Measurements from ENCODE around the gene COL15A1.

COL15A1 gene

GRCh38 chr9:99062549-99062948, 118.8 kb downstream of the COL15A1 start:
- no peak for DNase-seq

- DNase-seq: no peak
Measured at GRCh38 chr9:99063522-99063921, 119.8 kb downstream of the COL15A1 start.

DNA sequence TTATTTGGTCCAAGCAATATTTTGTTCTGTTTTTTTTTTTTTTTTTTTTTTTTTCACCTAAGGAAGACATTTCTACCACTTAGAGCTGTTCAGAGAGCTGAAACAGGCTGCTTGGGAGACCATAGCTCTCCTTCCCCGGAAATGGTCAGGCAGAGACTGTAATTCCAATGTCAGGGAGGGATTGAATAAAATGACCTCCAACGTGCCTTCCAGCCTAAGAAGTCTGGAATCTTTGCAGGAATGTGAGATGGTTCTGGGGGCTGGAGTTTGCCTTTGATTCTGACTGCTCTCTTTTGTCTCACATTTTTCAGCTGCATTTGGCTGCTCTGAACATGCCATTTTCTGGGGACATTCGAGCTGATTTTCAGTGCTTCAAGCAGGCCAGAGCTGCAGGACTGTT, 122.9 kb downstream of the COL15A1 start:
- no peak for DNase-seq

GRCh38 chr9:99069075-99069474, 125.4 kb downstream of the COL15A1 start:
- no peak for DNase-seq

DNA sequence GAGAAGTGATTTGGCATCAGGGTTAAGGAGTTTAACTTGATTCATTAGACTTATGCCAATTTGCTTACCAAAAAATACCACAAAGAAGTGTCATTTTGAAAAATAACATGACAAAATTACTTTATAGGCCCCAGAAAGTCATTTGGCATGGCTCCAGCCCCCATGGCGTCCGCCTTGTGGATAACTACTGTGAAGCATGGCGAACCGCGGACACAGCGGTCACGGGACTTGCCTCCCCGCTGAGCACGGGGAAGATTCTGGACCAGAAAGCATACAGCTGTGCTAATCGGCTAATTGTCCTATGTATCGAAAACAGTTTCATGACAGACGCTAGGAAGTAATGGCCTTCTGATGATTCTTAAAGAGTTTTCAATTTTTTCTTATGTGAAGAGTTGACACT, 125.8 kb downstream of the COL15A1 start:
- DNase-seq: no peak

DNA sequence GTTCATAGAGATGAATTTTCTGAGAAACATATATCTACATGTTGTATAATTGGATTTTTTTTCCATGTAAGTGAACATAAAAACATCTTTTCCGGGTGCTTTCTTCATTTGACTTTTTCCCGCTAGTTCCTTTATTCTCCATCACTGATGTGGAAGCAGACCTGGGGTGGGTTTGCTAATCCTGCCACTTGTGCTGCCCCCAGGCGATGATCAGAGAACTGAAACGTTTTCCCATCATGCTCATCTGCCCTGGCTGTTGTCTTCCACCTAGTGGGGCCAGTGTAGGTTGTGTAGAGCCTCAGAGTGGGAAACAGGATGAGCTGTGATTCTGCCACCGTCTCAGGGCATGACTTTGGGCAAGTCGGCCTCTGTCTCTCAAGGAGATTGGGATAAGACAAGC, 127.0 kb downstream of the COL15A1 start:
- no peak for DNase-seq

- no peak for DNase-seq
Measured at GRCh38 chr9:99071313-99072039, 127.8 kb downstream of the COL15A1 start.

DNA sequence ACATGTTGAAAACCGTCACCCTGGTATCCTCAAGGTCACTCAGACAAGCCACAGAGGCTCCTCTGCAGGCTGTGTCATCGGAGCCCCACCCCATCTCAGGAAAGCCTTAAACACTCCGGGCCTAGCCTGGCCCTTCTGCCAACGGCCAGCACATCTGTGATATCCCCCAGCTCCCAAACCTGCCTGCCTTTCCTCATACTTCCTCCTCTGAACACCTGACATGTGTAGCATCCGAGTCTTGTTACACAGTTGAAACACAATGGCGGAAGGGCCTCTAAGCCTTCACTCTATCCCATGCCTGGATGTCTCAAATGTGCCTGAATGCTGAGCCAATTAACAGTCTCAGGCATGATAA, 128.3 kb downstream of the COL15A1 start:
- no peak for DNase-seq

DNA sequence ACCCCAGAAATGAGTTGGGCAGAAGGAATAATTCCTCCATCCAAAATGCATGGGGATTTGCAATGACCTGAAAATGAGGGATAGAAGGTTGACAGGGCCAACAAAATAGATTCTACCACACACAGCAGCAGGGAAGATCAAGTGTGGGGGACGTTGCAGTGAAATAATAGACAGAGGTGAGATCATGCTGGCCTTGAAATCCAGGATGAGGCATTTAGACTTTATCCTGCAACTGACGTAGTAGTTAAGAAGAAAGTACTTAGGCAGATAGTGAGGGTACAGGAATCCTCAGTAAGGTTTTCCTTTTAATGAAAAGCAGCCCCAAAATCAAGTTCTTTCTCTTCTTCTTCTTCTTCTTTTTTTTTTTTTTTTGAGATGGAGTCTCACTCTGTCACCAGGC, 129.6 kb downstream of the COL15A1 start:
- DNase-seq: no peak

GRCh38 chr9:99073985-99074901, 130.5 kb downstream of the COL15A1 start:
- no peak for DNase-seq

DNA sequence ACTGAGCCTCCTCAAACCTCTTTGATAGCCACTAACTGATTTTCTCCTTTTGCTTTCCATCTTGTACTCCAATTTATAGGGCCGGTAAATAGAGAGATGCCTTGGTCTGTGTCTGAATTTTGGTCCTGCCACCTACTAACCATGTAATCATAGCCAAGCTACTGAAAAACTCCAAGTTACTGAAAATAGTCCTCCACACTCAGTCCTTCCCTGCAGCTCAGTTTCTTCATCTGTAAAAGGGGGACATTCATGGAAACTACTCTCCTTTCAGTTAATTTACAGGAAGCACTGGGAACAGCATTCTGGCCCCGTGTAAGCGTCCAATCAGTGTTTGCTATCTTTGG, 131.2 kb downstream of the COL15A1 start:
- DNase-seq: no peak

DNA sequence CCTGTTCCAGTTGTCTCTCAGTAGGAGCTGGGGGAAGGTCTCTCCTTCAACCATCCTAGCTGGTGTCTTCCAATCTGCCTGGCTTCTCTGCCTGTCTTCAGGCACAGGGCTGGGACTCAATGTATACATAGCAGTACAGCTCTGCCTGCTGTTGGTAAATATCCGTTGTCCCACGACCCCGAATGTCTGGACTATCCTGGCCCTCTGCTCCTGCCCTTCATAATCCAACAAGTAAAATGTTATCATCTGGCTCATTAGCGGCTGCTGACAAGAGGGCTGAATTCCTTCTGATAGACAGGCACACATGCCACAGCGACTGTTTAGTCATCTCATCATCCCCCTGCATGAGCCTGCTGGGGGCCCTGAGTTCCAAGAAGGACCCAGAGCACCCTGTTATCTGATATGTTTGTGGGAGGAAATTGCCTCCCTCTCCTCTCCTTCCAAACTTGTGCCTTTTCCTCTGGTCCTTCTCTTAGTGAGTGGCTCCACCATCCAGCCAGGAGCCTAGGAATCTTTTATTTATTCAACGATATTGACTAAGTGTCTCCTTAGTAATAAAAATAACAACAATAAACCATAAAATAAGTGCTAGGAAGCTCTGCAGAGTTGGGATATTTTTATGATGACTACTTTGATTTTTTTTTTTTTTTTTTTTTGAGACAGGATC, 131.7 kb downstream of the COL15A1 start:
- DNase-seq: no peak

DNA sequence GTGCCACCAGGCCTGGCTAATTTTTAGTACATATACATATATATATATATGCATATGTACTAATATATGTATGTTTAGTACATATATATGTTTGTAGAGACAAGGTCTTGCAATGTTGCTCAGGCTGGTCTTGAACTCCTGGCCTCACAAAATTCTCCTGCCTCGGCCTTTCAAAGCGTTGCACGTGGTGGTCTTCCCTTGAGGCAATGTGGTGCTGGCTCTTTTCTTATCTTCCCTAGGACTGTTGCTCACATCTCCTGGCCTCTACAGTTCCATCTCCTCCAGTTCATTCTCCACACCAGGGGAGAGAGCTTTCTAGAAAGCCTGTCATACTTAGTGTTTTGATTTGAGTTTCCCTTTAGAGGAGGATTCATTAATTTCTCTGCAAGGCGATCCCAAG, 132.3 kb downstream of the COL15A1 start:
- DNase-seq: no peak

DNA sequence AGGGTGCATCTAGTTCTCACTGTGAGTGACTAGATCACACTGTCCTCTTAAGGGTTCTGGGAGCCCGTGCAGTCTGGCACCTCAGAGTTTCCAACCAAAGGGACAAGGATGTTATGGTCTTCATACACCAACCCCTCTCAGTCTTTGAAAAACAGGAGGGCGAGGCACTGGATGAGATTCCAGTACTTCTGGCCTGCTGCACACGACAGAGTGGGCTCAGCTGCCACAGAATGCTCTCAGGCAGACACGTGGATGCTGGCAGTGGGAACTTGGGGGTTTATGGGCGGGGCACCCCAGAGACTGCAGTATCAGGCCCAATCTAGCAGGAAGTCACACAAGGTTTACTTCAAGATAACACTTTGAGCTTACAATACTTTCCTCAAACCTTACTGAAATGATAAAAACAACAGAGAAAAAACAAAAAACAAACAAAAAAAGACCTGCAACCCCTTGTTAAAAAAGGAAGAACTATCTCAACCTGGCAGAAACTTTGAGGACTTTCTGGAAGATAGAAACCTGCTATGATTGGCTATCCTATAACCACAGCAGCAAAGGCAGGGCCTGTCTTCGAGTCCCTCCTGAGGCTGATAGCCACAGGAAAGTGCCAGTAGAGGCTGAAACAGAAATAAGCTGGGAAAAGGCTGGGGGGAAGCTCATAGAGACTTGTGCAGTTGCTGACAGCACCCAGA, 132.9 kb downstream of the COL15A1 start:
- DNase-seq: peak; percentile 51 to 58

- no peak for DNase-seq
Measured at GRCh38 chr9:99078717-99079116, 135.0 kb downstream of the COL15A1 start.

- DNase-seq: no peak
Measured at GRCh38 chr9:99079542-99079941, 135.8 kb downstream of the COL15A1 start.

DNA sequence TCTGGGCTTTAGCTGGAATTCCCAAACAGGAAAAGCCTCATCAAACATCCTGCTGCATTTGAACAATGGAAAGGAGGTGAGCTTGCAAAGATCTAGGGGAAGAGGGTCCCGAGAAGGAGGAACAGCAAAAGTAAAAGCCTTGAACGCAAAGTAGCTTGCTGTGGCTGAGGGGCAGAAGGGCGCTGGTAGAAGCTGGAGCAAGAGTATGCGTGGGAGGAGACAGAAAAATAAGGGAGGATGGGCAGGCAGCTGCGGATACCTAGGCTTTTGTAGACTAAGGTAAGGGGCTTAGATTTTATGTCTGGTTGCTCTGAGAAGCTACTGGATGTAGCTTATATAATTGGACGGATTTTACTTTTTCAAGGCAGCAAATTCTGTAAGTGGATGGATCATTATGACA, 139.3 kb downstream of the COL15A1 start:
- DNase-seq: no peak

- DNase-seq: peak in 1 of 2 donors; percentile 35
Measured at GRCh38 chr9:99085949-99086948, 142.5 kb downstream of the COL15A1 start.

DNA sequence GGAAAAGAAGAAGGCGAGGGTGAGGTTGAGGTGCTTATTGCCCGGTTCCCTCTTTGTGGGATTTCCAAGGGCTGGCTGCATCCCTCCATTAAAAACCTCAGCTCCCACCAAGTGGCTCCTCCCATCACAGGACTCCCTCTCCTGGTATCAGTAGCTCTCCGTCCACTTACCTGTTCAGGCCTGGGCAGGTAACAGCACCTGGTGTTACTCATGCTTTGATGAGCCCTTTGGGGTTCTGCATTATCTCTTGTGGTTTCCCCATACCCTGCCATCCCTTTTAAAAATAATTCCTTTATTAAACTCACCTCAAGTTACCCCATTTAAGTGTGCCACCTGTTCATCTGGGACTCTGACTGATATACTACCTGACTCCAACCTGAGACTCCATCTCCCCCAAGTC, 143.8 kb downstream of the COL15A1 start:
- no peak for DNase-seq

DNA sequence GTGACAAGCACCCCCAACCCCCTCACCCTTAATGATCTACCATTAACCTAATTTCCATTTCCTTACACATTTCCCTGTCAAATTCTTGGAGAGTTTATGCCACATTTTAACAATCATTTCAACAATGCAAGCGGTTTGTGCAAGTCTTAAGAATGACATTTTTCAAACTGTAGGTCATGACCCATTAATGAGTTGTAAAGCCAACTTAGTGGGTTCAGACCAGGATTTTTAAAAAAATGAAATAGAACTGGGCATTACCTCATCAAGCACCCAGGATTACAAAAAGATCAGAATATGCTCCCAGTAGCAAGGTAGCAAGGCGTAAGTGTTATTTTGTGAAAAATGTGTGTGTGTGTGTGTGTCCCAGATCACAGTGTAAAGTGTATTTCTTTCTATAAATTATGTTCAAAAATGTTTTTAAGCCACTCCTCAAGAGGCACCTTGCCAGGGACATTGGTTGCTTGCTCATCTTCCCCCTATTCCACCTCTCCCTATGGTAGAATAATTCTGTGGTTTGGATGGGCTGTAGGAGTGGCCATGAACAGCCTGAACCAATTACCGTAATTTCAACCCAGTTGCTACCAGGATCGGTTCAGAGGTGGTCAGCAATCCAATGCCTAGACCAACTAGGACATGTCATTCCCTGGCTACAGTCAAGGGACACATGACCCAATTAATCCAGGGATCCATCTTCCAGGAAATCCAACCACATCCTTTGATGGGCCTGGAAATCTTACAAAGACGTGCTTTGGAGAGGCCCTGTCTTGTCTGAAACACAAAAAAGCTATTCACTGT, 146.8 kb downstream of the COL15A1 start:
- DNase-seq: no peak

Data from CD4-positive, alpha-beta T cell treated with Interleukin-1 beta for 1 hour (primary cell).